Smooth muscle cell of the brain vasculature (primary cell): ENCODE measurements around the gene CTBP2.

ENCODE experiments used
- DNase-seq: peaks from one replicate; pipeline ENCODE4 v3.0.0-alpha.2; 2012; ENCODE audit warnings: low read depth, low spot score

The CTBP2 gene

DNA sequence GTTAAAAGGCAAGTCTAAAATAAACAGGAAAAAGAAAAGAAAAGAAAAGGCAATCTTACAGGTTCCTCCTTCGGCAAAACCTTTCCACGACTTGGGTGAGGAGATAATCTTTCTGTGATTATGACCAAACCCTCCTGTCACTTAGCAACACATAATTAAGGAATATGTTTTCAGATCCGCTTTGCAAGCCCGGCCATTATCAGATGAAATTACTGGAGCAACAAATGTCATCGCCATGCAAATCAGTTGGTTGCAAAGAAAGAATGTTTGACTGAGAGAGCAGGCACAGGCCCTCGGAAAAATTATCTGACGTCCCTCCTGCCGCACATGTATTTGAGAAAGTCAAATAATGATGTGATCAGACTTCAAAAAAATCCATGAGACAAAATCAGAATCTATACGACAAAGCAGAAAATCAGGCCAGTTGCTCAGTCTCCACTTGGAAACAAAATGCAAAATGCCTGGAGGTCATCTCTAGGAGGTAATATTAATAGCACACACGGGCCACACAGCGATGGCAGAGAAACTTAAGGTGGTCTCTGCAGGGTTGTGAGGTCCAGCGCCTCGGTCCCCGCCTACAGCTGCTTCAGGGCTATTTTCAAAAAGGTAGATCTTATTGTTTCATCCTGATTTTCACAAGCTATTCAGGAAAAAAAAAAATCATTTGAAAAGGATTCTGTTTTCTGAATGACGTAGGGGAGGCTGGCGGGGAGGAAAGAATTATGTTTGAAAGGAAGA, 135.7 kb downstream of the CTBP2 start:
- no peak for DNase-seq

GRCh38 chr10:125023862-125024496, 136.4 kb downstream of the CTBP2 start:
- no peak for DNase-seq

DNA sequence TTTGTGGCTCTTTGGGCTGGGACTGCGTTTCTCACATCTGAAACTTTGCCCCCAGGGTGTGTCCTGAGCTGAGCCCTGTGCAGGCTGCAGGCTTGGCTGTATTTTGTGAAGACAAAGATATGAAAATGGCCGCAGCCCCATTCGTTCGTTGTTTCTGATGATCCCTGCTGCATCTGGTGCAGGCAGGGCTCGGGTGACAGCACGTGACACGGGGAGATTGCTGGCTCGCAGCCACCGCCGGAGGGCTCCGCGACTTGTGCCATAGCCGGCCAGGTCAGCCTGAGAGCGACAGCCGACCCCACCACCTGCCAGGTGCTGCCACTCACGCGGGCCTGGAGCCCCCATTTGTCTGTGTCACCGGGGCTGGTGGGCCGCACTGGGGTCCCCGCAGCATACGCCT, 137.1 kb downstream of the CTBP2 start:
- no peak for DNase-seq

- DNase-seq: no peak
These were observed 137.7 kb downstream of the CTBP2 start for GRCh38 chr10:125022671-125023070.

DNA sequence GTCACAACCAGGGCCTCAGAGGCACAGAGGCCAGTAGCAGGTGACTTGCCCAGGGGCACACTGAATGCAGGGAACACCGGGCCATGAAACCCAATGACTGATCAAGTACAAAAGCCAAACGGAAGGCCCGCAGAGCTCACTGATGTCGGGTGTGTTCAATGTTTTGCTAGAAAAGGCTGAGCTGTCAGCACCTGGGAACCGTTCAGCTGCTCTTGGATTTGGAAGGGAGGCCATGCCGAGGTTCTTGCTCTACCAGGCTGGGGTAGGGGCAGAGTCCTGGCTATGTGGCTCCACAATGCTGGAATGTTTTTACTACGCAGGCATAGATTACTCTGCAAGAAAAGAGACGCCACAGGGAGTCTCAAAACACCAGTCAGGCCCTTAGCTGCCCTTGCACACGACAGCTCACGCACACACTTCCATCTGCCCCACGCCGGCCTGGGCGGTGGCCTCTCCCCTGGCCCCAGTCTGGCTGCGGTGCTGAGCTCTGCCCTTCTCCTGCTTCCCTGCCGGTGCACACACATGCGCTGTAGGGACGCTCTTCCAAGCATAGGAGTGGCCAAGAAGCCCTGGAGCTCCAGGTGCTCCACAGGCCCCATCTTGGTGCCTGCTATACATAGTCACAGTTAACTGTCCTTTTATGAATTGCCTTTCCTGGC, 138.5 kb downstream of the CTBP2 start:
- DNase-seq: no peak

- DNase-seq: no peak
These were observed 139.5 kb downstream of the CTBP2 start for GRCh38 chr10:125020871-125021270.

GRCh38 chr10:125020386-125020785, 140.0 kb downstream of the CTBP2 start:
- DNase-seq: no peak

- DNase-seq: no peak
These were observed 141.7 kb downstream of the CTBP2 start for GRCh38 chr10:125018576-125019143.

- no peak for DNase-seq
These were observed 142.6 kb downstream of the CTBP2 start for GRCh38 chr10:125017547-125018298.

DNA sequence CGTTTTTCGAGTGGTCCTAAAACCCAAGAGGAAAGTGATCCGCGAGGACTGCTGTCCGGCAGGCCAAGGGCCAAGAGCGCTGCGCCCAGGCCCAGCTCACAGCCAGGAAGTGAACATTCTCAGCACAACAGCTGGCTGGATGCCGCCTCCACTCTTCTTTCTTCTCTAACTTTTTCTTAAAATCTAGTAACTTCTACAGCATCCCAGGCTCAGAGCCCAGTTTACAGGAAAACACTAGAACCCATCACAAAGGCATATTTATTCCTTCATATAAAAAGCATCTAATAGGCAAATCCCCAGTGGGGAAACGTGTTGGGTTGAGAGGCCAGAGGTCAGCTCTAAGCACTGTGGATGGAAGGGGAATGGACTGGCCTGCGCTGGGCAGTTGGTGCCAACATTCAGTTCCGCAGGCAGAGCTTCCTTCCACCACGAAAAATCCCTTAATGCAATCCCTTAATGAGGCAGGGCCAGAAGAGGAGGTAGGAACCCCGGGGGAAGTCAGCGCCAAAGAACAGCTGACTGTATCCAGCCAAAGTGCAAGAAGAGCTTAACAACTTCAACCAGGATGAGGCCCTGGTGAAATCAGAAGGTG, 143.7 kb downstream of the CTBP2 start:
- no peak for DNase-seq

DNA sequence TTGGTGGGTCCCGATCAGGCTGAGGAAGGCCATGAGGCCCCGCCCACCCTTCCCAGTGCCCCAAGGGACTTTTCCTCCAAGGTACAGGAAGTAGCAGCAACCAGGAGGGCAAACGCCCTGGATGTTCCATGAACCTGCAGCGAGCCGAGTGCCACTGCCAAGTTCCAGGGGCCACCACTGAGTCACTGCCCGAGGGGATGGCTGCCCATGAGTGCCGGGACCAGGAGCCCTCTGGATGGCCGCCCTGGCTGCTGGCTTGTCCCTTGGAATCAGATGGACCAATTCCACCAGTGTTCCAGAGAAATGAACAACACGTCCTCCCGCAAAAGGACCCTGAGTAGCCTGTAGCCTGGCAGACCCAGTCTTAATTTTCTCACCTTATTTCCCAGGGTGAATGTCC, 144.2 kb downstream of the CTBP2 start:
- DNase-seq: no peak

DNA sequence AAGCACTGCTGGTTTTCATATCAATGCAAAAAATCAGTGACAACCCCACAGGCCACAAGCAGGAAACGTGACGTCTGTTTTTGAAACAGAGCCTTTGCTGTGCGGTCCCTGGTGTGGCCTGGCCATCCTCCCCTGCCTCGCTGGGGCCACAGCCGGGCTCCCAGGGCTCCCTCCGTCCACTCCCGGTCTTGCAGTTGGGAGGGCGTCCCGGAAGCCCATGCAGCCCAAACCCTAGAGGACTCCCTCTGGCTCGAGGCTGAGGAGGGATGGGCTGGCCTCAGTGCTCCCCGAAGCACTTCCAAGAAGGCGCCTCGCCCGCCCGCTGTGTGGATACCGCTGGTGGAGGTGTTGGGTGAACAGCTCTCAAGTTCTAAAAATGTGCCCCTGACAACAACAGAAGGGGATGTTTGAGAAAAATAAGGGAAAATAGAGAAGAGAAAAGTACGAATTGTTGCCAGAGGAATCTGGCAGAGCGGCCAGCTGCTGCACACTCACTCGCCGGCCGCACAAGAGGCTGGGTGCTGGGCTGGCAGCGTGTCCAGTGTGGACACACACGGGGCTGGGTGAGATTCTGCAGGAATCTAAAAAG, 144.9 kb downstream of the CTBP2 start:
- no peak for DNase-seq

- DNase-seq: no peak
These were observed 145.5 kb downstream of the CTBP2 start for GRCh38 chr10:125014836-125015355.

DNA sequence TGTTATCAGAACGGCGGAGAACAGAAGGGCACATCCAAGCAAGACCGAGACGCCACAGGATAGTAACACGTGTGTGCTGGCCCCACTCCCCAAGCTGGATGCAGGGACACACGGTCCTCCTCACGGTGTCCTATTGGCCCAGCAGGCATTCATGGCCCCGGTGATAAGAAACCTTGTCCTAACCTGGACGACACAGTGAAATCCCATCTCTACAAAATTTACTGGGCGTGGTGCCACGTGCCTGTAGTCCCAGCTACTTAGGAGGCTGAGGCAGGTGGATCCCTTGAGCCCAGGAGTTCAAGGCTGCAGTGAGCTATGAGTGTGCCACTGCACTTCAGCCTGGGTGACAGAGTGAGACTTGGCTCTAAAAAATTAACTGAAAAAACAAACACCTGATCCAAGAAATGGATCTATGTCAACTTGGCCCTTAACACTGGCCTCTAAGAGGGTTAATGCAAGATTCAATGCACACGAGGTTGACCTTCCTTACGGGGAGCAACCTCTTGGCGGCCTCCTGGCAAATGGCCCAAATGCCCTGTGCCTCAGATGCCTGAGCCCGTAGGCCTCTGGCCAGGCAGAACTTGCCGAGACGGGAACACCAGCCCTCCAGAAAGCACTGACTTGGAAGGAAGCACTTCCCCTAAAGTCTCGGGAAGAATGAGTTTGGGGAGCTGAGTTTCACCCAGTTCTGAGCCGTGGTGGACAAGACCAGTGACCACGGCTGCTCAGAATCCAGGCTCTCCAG, 146.1 kb downstream of the CTBP2 start:
- DNase-seq: no peak

DNA sequence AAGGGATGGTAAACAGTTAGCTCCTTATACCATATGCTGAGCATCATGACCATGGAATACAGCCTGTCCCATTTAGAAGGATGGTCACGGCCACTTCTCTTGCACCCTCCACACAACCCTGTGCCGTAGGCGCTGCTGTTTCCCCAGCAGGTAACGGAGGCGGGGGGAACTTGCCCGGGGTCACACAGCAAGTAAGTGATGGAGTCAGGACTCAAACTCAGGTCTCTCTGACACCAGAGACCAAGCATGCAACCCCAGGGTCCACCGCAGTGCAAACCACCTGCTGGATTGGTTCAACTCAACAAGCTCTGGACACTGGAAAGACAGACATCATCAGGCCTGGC, 146.9 kb downstream of the CTBP2 start:
- no peak for DNase-seq

DNA sequence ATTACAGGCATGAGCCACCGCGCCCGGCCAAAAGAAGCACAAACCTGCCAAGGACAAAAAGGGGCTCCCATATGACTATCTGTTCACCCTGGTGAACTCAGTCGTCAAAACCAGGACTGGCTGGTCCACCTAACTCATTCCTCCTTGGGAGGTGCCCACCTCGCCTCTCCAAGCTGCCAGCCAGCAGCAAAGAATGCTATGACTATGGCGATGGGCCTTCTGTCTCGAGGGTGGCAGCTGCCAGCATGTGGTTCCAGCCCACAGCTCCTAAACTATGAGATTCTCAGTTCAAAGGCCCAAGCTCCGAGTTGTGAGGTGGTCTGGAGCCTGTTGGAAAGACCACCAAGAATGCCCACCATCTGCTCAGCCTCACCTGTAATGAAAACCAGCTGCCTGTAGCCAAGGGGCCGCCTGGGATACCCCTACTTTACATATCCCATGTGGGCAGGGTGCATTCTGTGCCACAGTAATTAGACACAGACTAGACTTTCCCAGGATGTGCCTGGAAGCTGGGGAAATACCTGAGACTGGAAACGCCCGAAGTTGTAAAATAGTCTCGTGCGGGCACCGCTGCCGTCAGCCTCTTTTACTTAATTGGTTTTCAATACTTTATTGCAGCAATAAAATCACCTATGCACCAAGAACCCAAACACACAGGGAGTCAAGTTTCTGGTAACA, 147.4 kb downstream of the CTBP2 start:
- DNase-seq: no peak

- no peak for DNase-seq
These were observed 148.2 kb downstream of the CTBP2 start for GRCh38 chr10:125011926-125012705.

DNA sequence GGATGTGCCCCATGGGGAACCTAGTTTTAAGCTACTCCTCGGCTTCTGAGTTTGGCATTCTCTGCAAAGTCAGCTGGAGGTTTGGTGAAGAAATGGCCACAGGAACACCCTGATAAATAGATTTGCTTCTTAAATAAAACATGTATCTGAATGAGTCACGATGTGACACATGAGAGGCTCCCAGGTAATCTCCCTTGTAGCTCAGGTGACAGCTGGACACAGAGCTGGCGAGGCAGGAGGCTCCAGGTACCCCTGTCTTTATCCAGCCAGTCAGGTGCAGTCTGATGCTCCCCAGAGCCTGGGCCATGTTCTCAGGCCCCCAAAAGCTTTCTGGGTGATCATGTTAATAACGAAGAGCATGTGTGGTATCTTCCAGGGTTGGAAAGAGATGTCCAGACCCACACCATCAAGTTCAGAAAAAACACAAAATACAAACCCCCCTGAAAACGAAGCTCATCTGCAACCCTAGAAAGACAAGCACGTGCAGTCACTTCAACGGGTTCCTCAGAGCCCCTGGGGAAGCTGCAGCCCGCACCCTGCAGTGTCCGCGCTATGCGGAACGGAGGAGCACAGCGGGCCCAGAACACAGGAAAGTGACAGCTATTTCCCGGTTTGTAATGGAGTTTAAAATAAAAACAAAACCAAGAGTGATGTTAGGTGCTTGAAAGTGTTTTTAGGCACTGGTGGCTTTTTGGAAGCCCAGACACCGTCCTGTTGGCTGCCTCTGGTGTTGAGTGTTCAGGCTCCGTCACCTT, 149.0 kb downstream of the CTBP2 start:
- no peak for DNase-seq
